AG04450 (cell line): ENCODE results near the gene CPA1. TPM values are rescaled to one million over a fixed set of nuclear protein-coding genes. Genes with fewer than 3 reads are reported as not detected.
A peak's percentile ranks its signal among the peaks of the same experiment; 100 is the strongest.

Experiments
- CTCF ChIA-PET: fragments of 300-600, 350-600 bp; formaldehyde crosslinking; extraction: SDS; loops from one replicate; lab custom pipeline; 2022; ENCODE audit warnings: antibody characterized with exemption, inconsistent platforms; lab: Charles Lee
- POLR2A ChIA-PET: fragments of 350-600 bp; formaldehyde crosslinking; extraction: SDS; loops from one replicate; lab custom pipeline; 2021; ENCODE audit warnings: antibody characterized with exemption, inconsistent platforms; lab: Yijun Ruan, JAX
- DNase-seq: peaks from one replicate; pipeline ENCODE4 v3.0.0-alpha.2; 2011; ENCODE audit warnings: low read depth, low spot score
- H3K27ac ChIP-seq: one replicate; pipeline ENCODE4 v1.5.1; 2012; ENCODE audit warnings: low read depth, low read length, control low read depth
- H3K27me3 ChIP-seq: one replicate; pipeline ENCODE4 v1.6.0; 2012; ENCODE audit warnings: low read length; ENCODE audit not compliant: control insufficient read depth, insufficient read depth
- H3K4me3 ChIP-seq: 2 replicates; pipeline ENCODE4 v1.5.1; 2011; ENCODE audit warnings: mild to moderate bottlenecking, low read depth, low read length, control low read depth
- H3K9me3 ChIP-seq: 2 replicates; pipeline ENCODE4 v1.5.1; 2012; ENCODE audit warnings: low read length; ENCODE audit not compliant: control insufficient read depth, insufficient read depth
- CTCF ChIP-seq: IDR thresholded peaks from 2 replicates; pipeline ENCODE4 v1.5.1; 2011; ENCODE audit warnings: low read depth, low read length, control low read depth, inconsistent platforms
- polyA plus RNA-seq: library from polyadenylated mRNA; depleted of rRNA; stranded (reverse); fragments of >200 nt; gene quantifications from 2 replicates; pipeline ENCODE4 v1.2.3, GENCODE V29; 2011

The CPA1 gene
- polyA plus RNA-seq, 1 experiment: 0.07 TPM

GRCh38 chr7:130365088-130365487, 15.2 kb upstream of the CPA1 start:
- no peak for TF ChIP-seq CTCF
- H3K9me3 ChIP-seq: peaks cover 12% of the 10 kb centered on the region
- DNase-seq: no peak
- H3K27ac ChIP-seq: peak overlapping the region; percentile 89
- CTCF ChIA-PET: no interaction called here
- no peaks in the 10 kb centered on the region for H3K27me3 ChIP-seq
- H3K4me3 ChIP-seq: no peak overlapping the region
- POLR2A ChIA-PET: interaction anchor here (0.6 to 1.1 kb wide), 2 partner anchors 9 to 31 kb away, joined by 3 to 6 read pairs; no protein-coding TSS in a partner anchor

- Histone ChIP-seq H3K27ac (peak overlapping the region; percentile 89), H3K9me3 (peaks cover 9% of the 10 kb centered on the region), H3K27me3 (no peaks in the 10 kb centered on the region), H3K4me3 (no peak overlapping the region)
- ChIA-PET CTCF (no interaction called here), POLR2A (interaction anchor here (0.6 to 1.1 kb wide), 2 partner anchors 10 to 30 kb away, joined by 3 to 6 read pairs; no protein-coding TSS in a partner anchor)
- peak; percentile 86 for DNase-seq
- TF ChIP-seq CTCF: no peak
Observed at GRCh38 chr7:130365511-130366441, 14.5 kb upstream of the CPA1 start.

DNA sequence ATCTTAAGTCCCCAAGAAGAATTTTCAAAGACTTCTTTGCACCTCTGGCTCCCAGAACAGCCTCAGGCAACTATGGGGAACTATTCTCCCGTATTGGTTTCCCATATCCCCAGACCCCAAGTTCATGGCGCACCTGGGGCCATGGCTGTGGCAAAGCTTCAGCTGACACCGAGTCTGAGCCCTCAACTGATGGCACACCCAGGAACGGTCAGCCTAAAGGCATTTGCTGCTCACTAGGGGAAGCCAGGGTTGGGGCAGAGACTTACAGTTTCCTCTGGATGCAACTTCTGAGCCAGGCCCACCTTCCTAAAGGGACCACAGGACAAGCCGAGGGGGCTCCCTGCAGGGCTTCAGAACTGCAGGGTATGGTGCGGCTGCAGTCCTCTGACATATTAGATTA, 13.7 kb upstream of the CPA1 start:
- POLR2A ChIA-PET: no interaction called here
- CTCF ChIA-PET: no interaction called here
- H3K27ac ChIP-seq: peak overlapping the region; percentile 89
- no peak overlapping the region for H3K4me3 ChIP-seq
- TF ChIP-seq CTCF: no peak
- H3K27me3 ChIP-seq: no peaks in the 10 kb centered on the region
- DNase-seq: no peak
- H3K9me3 ChIP-seq: peaks cover 3% of the 10 kb centered on the region

GRCh38 chr7:130367088-130367755, 13.1 kb upstream of the CPA1 start:
- no peak for DNase-seq
- TF ChIP-seq CTCF: no peak

More at GRCh38 chr7:130367088-130367755, 13.1 kb upstream of the CPA1 start:
- Histone ChIP-seq H3K4me3 (no peak overlapping the region), H3K27me3 (no peaks in the 10 kb centered on the region), H3K9me3 (peaks cover 2% of the 10 kb centered on the region; the same call in 1 of the 2 replicates), H3K27ac (peak overlapping the region; percentile 89)
- ChIA-PET POLR2A (no interaction called here), CTCF (no interaction called here)
